Heart left ventricle (tissue), 16 donors: ENCODE results near the gene CDH13. TPM values are rescaled to one million over a fixed set of nuclear protein-coding genes. Genes with fewer than 3 reads are reported as not detected.

ENCODE experiments used
- ATAC-seq, 4 donors: fragments of 200-7000 bp; cut with Tn5 transposase; one replicate each; pipeline ENCODE4 v1.9.1; 2020 to 2022; ENCODE audit warnings: moderate library complexity in 4 of 4, mild to moderate bottlenecking in 3 of 4, moderate number of reproducible peaks in 1 of 4
- DNase-seq, 5 donors: peaks; one replicate each; pipeline ENCODE4 v3.0.0-alpha.2; 2020
- H3K27ac ChIP-seq, 12 donors: fragments of 200-600 bp; sonication (generic) in 4 of 12; one replicate each; pipeline versions ENCODE4 v1.5.0 to v1.8.0; 2016 to 2022; ENCODE audit warnings: mild to moderate bottlenecking in 2 of 12
- H3K27me3 ChIP-seq, 9 donors: fragments of 200-600 bp; sonication (generic) in 2 of 9; one replicate each; pipeline versions ENCODE4 v1.5.1 to v1.8.0; 2016 to 2022; ENCODE audit warnings: mild to moderate bottlenecking in 3 of 9
- H3K36me3 ChIP-seq, 9 donors: fragments of 200-600 bp; sonication (generic) in 2 of 9; one replicate each; pipeline versions ENCODE4 v1.5.0 to v1.8.0; 2018 to 2022; ENCODE audit warnings: mild to moderate bottlenecking in 2 of 9
- H3K4me1 ChIP-seq, 12 donors: fragments of 200-600 bp; sonication (generic) in 4 of 12; one replicate each; pipeline versions ENCODE4 v1.5.0 to v1.8.0; 2016 to 2022; ENCODE audit warnings: mild to moderate bottlenecking in 3 of 12
- H3K4me3 ChIP-seq, 12 donors: fragments of 200-600 bp; sonication (generic) in 4 of 12; one replicate each; pipeline versions ENCODE4 v1.5.0 to v1.8.0; 2017 to 2022; ENCODE audit warnings: mild to moderate bottlenecking in 9 of 12, moderate library complexity in 4 of 12
- H3K9me3 ChIP-seq, 12 donors: fragments of 200-600 bp; sonication (generic) in 4 of 12; one replicate each; pipeline versions ENCODE4 v1.5.0 to v1.8.0; 2016 to 2022; ENCODE audit warnings: mild to moderate bottlenecking in 1 of 12
- POLR2A ChIP-seq, 2 donors: fragments of 450-650 bp; IDR thresholded peaks; one replicate each; pipeline ENCODE4 v1.6.1; 2017; ENCODE audit warnings: antibody characterized with exemption in 2 of 2, mild to moderate bottlenecking in 2 of 2, moderate library complexity in 2 of 2
- whole genome bisulfite sequencing, 4 donors: extraction: QIAGEN DNeasy Blood & Tissue Kit in 2 of 4; methylation state at CpG; one replicate each; pipeline versions ENCODE4 v1.1.5 to v1.1.7; 2013 to 2018; 5-methylcytosine and 5-hydroxymethylcytosine counted together
- intact Hi-C, 10 donors: fragments of 100-400 bp; cut with DNase I; formaldehyde crosslinking; loops; one replicate each; pipeline versions ENCODE4 v1.11.1 to v1.14.2; 2022
- polyA plus RNA-seq, 2 donors: library from polyadenylated mRNA; stranded (reverse); fragments of 200-250 nt; gene quantifications; one replicate each; pipeline ENCODE4 v1.2.3, GENCODE V29; 2013
- total RNA-seq, 9 donors: library from RNA; depleted of rRNA in 2 of 9; stranded (reverse); fragments of >200 nt in 2 of 9; fragmentation: NEBNext Ultra II Directional in 3 of 9; extraction: Animal tissue kit (Norgen Biotek cat#: 25700) in 3 of 9; gene quantifications; one replicate each; pipeline versions ENCODE4 v1.1.0 to v1.2.4, GENCODE V29; 2016 to 2023
- TF ChIP-seq, protein P1 (sequence below), 12 donors: fragments of 200-600 bp; sonication (generic) in 4 of 12; IDR thresholded peaks; one replicate each; pipeline versions ENCODE4 v1.5.0 to v1.8.0; 2018 to 2022; ENCODE audit warnings: antibody characterized with exemption in 12 of 12, mild to moderate bottlenecking in 5 of 12
- donor health status: ischemic (EF 13 %, LVEDD 7.1; RV severe dilation, severe dysfunction).
- donor health status: healthy with polysubstance abuse.
- donor health status: DM: no; HTN: yes; CAD: no.
- donor health status: DM: no; HTN: no; CAD: no.
- donor health status: ischemic (EF 25% LVEDD 6.9; RV normal size, moderate dysfunction).
- donor health status: ischemic (EF 25% LVEDD 5.7; RV mildly dilated, moderate dysfunction).
- donor health status: healthy.
- donor health status: DM: yes; HTN: yes; CAD: no.
- donor health status: ischemic (EF 35%, LVEDD 5.7; RV mildly dilated, moderate dysfunction).
- donor health status: nonischemic (EF 11% LVEDD 7.7; RV severe dilation, severe dysfunction).
- donor health status: DM: yes; HTN: yes; CAD: no.
- donor health status: PGD.
- donor health status: ischemic (EF 29% LVEDD 5.4; RV normal size, mild dysfunction).
- donor health status: nonischemic (EF 23%, LVEDD 6.1; RV moderate dilation, normal function).

CDH13 gene
- total and polyA plus RNA-seq, 11 donors = 15.0 to 172 (median 137) TPM

GRCh38 chr16:83227336-83227735 is 600.6 kb downstream of the CDH13 start:
- H3K27ac ChIP-seq = no peak overlapping the region
- H3K4me3 ChIP-seq = no peak overlapping the region
- H3K9me3 ChIP-seq = no peaks in the 10 kb centered on the region
- intact Hi-C loops = no loop called here
- ATAC-seq (no peak), DNase-seq (no peak)
- peaks cover 0 to 11% (median 0%) of the 10 kb centered on the region in 12 donors for H3K4me1 ChIP-seq
- 61 to 73% (median 64%) methylated on average over 6 of the region's 6 CpGs for WGBS, 4 donors
- TF ChIP-seq, protein P1, sequence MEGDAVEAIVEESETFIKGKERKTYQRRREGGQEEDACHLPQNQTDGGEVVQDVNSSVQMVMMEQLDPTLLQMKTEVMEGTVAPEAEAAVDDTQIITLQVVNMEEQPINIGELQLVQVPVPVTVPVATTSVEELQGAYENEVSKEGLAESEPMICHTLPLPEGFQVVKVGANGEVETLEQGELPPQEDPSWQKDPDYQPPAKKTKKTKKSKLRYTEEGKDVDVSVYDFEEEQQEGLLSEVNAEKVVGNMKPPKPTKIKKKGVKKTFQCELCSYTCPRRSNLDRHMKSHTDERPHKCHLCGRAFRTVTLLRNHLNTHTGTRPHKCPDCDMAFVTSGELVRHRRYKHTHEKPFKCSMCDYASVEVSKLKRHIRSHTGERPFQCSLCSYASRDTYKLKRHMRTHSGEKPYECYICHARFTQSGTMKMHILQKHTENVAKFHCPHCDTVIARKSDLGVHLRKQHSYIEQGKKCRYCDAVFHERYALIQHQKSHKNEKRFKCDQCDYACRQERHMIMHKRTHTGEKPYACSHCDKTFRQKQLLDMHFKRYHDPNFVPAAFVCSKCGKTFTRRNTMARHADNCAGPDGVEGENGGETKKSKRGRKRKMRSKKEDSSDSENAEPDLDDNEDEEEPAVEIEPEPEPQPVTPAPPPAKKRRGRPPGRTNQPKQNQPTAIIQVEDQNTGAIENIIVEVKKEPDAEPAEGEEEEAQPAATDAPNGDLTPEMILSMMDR (IDR thresholded peaks at IDR 0.05) = no peak
- no peak for TF ChIP-seq POLR2A (IDR thresholded peaks at IDR 0.05)
- no peaks in the 10 kb centered on the region for H3K27me3 ChIP-seq
- H3K36me3 ChIP-seq = no peaks in the 10 kb centered on the region

DNA sequence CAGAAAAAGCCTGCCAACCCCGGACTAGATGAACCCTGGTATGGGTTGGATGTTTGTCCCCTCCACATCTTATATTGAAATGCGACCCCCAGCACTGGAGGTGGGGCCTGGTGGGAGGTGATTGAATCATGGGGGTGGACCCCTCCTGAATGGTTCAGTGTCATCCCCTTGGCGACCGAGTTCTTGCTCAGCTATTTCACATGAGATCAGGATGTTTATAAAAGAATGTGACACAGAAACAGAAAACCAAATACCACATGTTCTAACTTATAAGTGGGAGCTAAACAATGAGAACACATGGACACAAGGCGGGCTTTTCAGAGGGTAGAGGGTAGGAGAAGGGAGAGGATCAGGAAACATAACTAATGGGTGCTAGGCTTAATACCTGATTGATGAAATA is 605.0 kb downstream of the CDH13 start:
- no peaks in the 10 kb centered on the region for H3K4me1 ChIP-seq
- no peak overlapping the region for H3K4me3 ChIP-seq
- ATAC-seq (no peak), DNase-seq (no peak)
- H3K27me3 ChIP-seq = no peaks in the 10 kb centered on the region
- no peaks in the 10 kb centered on the region for H3K9me3 ChIP-seq
- no peak overlapping the region for H3K27ac ChIP-seq
- WGBS, 4 donors = 90 to 98% (median 90%) methylated on average over 4 to 5 of the region's 5 CpGs
- TF ChIP-seq POLR2A (IDR thresholded peaks at IDR 0.05) = no peak
- TF ChIP-seq, protein P1 (IDR thresholded peaks at IDR 0.05) = no peak
- no peaks in the 10 kb centered on the region for H3K36me3 ChIP-seq
- intact Hi-C loops = no loop called here

DNA sequence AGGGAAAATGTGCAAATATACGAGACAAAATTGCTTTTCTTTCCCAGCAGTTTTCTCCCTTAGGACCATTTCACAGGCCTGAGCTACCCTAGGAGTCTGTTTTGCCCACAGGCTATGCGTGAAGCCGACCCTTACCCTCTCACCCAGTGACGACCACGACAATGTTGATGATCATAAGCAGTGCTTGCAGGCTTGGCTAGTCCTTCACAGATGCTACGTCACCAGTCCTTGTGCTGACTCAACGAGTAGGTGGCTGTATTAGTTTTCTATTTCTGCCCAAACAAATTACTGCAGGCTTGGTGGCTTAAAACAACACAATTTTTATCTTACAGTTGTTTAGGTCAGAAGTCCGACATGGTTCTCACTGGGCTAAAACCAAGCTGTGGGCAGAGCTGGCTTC is 606.4 kb downstream of the CDH13 start:
- 74 to 88% (median 76%) methylated on average over 8 of the region's 8 CpGs for WGBS, 4 donors
- DNase-seq (no peak), ATAC-seq (no peak)
- intact Hi-C loops = no loop called here
- H3K4me3 ChIP-seq = no peak overlapping the region
- H3K36me3 ChIP-seq = no peaks in the 10 kb centered on the region
- H3K27ac ChIP-seq = no peak overlapping the region
- no peak for TF ChIP-seq POLR2A (IDR thresholded peaks at IDR 0.05)
- TF ChIP-seq, protein P1 (IDR thresholded peaks at IDR 0.05) = no peak
- H3K4me1 ChIP-seq = no peaks in the 10 kb centered on the region
- H3K9me3 ChIP-seq = no peaks in the 10 kb centered on the region
- no peaks in the 10 kb centered on the region for H3K27me3 ChIP-seq

GRCh38 chr16:83238949-83239691 is 612.4 kb downstream of the CDH13 start:
- ATAC-seq (no peak), DNase-seq (no peak)
- 54 to 61% (median 61%) methylated on average over 6 of the region's 6 CpGs for whole genome bisulfite sequencing, 4 donors
- intact Hi-C loops = no loop called here
- H3K4me1 ChIP-seq = no peaks in the 10 kb centered on the region
- no peaks in the 10 kb centered on the region for H3K27me3 ChIP-seq
- H3K9me3 ChIP-seq = no peaks in the 10 kb centered on the region
- H3K4me3 ChIP-seq = no peak overlapping the region
- TF ChIP-seq, protein P1 (IDR thresholded peaks at IDR 0.05) = no peak
- TF ChIP-seq POLR2A (IDR thresholded peaks at IDR 0.05) = no peak
- H3K36me3 ChIP-seq = no peaks in the 10 kb centered on the region
- no peak overlapping the region for H3K27ac ChIP-seq
